Superior temporal gyrus (tissue), 1 donor: ENCODE measurements around the gene NRP1.
A peak's percentile ranks its signal among the peaks of the same experiment; 100 is the strongest.

Experiments
- DNase-seq: peaks from one replicate; pipeline ENCODE4 v3.0.0-alpha.2; 2016; ENCODE audit errors: extremely low spot score

The NRP1 gene

DNA sequence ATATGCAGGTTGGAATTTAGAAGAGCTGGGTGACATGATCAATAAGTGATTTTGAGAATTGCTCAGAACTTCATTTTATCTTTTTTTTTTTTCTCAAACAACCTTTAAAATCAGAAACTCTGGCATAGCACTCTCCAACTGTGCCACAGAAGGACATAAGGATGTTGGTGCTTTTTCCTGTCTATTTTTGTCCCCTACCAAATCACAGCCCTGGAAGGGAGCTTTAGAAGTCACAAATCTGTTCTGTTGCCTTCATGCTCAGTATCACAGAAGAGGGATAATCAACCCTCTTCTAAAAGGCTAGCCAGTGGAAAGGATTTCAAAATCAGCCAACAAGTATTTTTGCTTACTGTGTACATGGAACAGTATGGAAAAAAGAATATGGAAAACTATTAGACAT, 14.8 kb upstream of the NRP1 start:
- DNase-seq = no peak

DNA sequence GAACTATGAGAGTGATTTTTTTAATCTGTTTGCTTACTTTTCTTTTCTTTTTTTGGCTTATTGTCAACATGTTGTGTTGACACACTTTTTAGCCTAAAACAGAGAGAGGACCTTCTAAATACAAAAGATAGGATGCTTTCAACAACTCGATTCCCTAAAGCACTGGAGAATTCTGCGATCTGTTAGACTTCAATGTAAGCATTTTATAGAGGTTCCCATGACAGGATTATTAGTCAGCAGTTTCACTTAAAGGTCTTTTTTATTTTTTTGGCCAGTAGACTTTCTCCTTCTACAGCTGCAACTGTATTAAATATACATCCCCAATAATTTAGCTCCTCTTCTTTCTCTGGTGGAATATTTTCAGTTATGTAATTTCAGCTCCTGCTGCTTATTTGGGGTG, 12.7 kb upstream of the NRP1 start:
- no peak for DNase-seq

DNA sequence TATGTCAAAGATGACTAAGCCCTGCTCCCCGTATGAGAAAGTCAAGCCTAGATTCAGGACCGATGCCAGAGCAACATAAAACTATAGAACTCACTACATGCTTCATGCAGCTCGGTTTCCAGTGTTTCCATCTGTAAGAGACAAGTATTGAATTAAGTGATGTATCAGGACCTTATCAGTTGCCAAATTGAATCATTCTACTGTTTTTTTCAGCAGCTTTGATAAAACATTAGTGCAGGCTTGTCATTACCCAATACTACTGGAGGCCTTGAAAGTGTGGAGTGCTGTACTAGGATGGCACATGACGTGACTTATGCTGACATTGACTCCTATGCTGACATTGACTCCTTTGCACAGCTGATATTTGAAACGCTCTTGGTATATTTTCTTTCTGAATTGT, 10.8 kb upstream of the NRP1 start:
- DNase-seq = no peak

DNA sequence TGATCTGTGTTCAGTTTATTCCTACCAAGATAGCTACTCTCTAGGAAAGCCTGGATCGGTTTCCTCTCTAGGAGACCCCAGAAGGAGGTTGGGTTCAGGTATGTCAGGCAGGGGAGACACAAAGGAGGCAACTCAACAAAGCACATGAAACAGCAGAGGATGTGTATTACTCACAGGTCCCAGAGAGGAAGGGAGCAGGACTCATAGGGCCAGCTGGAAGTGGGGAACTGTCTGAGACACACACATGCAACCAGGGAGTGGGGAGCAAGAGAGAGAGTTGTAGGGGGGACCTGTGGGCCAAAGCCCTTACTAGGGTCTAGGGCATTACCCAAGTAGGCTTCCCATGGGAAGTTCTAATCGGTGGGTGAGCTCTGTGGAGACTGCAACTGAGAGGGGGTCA, 10.2 kb upstream of the NRP1 start:
- no peak for DNase-seq

DNA sequence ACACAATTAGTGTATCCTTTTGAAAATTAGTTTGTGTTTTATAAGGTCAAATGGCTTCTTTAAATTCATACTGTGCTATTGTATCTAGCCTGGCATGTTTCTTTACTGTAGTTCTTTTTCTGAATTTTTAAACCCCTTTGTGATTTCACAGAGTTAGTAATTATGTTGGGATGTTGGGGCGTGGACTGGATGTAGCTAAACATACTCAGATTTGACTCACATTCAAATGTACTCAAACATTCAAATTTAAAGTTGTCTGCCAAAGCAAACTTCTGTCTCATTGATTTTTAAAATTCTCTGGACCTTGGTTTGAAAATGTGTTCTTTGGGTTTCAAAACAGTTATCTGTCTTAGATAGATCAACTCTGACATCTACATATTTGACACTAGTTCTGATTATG, 7.2 kb upstream of the NRP1 start:
- no peak for DNase-seq

DNA sequence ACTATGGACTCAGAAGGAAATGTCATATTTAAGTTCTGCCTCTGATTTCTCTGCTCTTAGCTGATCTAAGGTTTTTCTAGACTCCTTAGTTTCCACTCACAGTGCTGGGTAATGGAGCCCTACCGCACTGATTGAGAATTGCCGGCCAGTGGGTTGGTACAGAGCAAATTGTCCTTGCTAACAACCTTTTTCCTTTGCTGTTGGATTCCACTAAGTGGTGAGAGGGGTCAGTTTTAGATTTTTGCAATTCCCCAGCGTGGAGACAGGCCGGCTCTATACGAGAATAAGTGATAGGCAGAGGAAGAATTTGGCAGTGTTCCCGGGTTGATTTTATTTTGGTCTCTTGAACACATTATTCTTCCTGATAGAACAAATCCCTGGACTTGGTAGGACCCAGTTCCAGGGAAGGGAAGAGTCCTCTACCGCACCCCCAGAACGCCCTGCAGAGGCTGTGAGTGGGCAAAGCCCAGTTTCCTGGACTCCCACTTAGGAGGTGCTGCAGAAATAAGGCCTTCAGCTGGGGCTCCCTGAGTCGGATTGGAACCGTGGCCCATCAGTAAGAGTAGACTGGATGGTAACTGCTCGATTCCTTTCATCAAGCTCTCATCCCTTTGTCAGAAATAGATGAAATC, 3.0 kb upstream of the NRP1 start:
- DNase-seq = peak; percentile 49

DNA sequence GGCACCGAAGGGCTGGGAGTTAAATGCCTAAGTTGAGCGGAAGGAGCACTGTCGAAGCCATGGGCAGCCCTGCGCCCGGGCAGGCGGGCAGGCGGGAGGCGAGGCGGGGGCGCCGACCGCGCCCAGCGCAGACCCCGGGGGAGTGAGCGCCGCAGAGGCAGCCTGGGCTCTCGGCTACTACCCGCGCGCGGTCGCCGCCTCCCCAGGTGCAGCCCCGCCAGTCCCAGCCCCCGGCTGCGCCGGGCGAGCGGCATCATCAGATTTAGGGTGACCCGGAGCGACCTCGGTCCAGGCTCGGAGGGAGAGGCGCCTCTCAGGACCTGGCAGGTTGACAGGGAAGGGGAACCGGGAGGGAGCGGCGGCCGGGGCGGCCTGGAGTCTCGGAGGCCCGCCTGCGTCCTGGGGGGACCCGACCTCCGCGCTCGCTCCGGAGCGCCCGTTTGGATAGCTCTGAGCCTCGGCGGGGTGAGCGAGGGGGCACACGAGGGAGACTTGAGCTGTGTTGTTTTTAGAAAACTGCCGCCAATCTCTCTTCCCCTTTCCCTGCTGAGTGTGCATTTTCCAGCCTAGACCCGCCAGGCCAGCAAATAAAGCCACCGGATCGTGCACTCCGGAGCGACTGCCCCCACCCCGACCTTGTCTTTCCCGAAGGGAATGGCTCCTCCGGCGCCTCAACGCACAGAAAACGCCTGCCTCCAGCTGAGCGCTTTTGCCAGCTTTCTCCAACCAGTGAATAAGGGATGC, 2.3 kb upstream of the NRP1 start:
- no peak for DNase-seq

DNA sequence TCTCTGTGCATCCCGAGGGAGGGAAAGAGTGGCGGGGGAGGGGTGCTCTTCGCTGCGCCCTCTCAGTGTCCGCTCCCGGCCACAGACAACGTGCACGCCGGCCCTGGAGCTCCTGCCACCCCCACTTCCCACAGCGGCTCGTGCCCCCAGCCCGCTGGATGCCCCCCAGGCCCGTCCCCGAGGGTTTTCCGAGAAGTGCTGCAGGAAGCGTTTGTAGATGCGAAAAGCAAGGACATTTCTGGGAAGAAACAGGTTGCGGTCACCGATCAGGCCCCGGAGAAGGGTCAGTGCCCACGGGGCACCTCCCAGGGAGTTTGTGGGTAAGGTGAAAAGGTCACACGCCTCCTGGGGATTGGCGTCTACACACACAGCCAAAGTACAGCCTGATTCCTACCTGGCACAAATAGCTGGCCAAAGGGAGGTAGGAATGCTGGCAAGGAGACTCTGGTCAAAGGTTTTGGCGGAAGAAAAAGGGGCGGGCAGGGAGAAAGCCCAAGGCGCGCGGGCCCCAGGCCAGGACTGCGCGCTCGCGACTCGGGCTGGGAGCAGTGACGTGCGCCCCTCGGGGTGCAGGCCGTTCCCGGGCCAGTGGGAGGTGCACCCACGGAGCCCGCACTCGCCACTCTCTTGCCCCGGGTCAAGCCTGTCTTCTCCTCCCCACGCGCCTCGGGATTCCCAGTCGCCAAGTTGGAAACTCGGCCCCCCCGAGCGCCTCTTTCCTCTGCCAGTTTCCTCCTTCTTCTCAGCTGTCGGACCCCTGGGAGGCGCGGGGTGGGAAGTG, 1.5 kb upstream of the NRP1 start:
- DNase-seq = no peak

DNA sequence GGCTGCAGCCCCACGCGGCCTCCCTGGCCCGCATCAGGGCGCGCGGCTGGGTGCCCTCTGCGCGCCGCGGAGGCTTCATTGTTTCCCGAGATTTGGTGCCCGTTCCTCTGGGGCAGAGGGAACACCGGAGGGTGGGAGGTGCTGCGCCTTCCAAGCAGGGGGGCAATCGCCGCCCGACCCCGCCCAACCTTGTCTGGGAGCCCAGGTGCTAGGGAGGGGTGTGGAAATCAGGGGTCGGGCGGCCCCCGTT, 1.0 kb upstream of the NRP1 start:
- no peak for DNase-seq

DNA sequence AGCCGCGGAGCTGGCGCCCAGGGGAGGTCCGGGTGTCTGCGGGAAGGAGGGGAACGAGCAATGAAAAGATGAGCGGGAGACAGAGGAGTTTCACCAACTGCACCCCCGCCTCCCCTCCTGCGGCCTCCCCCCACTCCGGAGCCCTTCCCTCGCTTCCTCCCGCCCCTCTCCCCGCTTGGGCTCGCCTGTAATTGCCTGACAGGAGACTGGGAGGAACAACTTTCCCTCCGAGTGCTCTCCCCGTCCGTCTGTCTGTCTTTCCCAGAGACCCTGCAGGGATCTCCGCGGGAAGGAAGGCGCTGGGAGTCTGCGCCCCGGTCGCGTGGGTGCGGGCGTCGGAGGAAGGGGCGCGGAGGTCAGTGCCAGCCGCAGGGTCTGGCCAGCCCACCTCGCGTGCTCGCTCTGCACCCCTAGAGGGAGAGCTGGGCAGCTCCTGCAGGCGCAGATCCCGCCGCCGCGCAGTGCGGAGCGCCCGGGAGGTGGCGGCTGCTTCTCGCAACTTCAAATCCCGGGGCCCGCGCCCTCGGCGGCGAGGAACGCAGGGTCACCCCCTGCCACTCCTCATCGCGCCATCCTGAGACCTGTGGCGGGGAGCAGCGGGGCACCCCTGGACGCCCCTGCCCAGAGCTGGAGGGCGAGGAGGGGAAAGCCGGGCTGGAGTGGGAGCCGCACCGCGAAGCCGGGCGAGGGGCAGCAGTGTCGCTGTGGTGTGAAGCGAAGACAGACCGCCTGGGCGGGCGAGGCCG, 511 bp upstream of the NRP1 start:
- DNase-seq = no peak

DNA sequence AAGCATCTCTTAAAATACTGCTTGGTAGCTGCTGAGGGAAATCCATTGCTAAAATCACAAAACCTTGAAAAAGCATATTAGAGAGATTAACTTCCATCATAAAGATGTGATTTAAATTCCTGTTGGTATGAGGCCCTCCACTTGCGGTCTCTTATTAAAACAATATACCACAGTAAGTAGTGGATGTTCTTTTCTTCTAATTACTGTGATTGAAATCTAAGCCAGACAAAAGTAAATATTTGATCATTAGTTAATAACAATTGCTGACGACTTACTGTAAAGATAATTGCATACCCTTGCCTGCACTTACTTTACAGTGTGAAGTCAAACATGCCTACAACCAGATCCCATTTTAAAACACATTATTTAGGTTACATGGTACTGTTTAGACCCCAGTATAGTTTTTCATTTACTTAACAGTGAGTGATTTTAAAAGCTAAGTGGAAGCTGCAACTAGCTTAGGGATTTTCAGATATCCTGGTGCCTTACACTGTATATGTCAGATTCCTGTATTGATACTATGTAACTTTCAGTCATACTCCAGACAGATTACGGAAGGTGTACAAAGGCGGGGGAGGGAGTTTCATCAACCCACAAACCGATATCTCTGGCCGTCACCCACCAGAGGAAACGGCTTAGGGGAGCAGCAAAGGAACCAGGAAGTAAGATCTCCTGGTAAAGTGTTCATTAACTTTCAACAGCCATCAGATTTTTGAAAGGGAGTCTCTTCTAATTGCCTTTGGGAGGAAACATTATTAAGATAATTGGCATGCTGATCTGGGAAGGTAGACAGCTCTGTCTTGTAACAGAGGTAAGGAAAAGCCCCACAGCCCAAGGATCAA, 986 bp downstream of the NRP1 start:
- DNase-seq = peak; percentile 47

DNA sequence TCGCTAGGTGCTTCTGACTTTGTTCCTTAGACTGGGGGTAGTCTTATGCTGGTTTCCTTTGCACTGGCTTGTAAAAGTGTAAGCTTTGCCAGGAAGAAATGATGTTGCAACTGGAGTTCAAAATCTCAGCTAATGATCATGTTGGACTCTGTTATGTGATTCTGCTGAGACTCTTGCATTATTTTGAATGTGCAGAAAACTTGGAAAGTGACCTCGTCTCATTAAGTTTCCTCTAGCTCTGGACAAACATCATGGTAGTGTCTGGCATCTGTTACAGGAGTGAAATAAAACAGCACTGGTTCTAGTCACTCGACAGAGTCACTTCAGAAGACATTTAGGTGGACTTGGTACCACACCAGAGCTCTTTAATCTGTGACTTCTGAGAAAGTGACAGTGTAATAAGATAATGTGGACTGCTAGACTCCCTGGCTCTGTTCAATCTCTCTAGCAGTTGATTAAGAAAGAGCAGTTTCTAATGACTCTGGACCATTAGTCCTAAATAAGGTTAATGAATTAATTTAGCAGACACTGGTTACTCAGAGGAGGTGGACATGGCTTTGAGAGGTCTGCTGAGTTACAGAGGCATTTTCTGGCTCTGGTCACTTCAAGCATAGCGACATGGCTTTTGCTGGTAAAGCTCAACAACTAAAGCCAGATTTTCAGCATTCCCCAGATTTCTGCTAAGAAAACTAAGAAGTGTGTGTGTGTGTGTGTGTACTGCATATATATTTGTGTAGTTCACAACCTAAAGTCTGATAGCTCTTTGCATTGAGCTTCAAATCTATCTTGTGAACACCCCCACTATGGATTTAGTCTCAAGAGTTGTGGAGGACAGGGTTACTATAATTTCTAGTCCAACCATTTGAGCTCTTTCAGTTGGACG, 2.0 kb downstream of the NRP1 start:
- peak; percentile 49 for DNase-seq

DNA sequence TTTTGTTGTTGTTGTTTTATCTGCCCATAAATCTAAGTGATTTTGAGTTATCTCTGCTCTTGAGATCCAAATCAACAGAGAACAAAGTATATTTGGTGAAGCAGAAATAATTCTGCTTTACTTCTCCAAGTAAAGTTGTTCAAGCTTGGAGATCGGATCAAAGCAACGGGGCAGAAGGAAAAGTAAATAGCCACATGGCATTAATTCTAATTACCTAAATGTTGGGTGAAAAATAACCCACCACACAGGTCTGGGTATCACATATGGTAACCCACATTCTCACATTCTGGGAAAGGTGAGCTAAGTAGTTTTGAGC, 3.1 kb downstream of the NRP1 start:
- no peak for DNase-seq

DNA sequence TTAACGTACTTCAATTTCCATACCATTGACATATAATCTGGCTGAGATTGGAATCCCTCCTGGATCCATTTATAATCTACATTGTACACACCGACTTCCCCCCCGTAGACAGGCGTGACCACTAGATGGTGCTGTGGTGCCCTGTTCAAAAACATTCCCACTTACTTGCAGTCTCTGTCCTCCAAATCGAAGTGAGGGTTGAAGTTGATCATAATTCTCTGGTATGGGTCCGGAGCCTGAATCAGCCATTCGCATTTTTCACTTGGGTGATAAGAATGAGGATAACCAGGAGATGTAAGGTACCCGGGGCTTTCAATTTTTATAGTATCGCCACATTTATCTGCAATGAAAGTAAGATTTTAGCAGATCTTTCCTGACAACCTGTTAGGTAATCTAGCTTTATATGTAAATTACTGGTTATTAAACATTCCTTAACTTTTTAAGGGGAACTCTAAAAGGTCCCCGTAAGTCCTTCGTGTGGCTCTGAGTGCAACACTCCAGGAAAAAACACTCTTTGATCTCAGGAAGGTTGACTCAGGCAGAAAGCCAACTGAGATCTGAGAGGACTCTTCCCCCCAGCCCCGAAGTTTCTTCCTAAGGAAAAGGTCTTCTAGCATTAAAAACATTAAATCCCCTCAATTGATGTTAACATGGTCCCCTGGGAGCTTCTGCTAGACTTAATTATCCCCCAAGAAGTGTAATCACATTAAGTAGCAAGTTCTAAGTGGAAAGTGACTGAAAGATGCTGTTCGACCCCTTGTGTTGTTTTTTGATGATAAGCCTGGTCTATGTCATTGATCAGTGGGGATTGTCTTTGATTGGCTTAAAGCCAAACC, 3.7 kb downstream of the NRP1 start:
- DNase-seq = peak; percentile 92

DNA sequence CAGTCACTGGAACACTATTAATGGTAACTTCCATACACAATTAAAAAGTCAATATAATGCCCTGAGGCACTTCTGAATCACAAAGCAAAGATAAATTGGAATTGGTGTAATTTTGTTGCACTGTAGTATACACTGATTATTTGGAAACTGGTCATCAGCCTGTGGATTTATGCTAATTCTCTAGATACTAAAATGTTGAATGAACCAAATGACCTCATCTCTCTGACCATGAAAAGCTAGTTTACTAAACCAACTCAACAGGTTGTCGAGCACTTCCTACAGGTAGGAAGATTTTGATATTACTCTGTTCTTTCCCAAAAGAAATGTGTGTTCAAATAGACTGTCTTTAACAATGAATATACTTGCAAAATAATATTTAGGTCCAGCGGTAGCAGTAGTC, 5.3 kb downstream of the NRP1 start:
- no peak for DNase-seq

DNA sequence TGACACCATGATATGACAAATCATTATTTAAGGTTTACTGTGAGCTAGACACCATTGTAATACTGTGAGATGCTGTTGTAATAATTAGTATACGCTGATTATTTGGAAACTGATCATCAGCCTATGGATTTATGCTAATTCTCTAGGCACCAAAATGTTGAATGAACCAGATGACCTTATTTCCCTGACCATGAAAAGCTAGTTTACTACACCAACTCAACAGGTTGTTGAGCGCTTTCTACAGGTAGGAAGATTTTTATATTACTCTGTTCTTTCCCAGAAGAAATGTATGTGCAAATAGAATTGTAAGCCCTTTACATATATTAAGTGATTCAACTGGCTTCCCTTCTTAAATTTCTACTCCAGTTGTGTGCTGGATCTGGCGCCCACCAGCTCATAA, 6.2 kb downstream of the NRP1 start:
- no peak for DNase-seq

DNA sequence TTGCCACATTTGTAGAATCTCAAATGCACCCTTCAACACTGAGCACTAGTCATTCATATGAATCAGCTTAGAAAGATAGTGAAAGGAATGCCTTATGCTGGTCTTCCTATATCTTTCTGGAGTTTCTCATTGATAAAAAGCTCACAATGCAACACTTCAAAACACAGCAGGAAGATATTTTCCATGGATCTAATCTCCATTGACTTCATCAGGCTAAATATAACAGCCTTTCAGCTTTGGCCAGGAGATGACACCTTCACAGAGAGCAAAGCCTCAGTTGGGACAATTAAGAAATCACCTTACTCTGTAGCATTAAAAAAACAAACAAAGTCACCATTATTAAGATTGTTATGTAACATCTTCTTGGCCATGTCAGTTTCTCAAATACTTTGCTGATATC, 6.7 kb downstream of the NRP1 start:
- no peak for DNase-seq

DNA sequence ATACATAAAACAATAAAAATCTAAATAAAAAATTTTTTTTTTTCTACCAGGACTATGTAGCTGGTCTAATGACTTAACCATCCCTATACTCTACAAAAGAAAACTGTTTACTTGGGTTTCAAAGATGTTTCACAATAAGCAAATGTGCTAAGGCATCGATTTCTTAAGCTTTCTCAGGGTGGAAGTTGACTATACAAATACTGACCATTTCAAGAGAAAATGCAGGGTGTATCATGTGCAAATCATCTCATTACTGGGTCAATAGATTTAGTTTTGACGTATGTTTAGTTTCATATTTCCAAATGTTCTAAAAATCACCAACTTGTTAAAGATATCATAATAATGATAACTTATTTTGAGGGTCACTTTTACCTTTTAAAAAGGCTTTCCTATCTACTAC, 7.5 kb downstream of the NRP1 start:
- DNase-seq = no peak

DNA sequence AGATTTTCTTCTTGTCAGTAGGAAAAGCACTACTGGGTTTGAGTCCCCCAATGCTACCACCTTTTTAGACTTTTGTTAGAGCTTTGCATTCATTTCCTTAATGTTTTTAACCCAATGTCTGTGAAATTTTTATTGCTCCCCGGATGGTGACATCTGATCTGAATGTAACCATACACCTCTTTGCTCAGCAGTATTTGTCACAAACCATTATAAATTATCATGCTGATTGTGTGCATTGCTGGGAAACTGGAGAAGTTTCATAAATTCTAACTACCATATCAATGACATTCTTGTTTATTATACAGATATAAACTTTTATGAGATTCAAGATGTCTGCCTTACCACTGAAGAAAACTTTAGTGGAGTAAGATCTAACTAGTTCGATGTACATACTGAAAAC, 8.5 kb downstream of the NRP1 start:
- no peak for DNase-seq

DNA sequence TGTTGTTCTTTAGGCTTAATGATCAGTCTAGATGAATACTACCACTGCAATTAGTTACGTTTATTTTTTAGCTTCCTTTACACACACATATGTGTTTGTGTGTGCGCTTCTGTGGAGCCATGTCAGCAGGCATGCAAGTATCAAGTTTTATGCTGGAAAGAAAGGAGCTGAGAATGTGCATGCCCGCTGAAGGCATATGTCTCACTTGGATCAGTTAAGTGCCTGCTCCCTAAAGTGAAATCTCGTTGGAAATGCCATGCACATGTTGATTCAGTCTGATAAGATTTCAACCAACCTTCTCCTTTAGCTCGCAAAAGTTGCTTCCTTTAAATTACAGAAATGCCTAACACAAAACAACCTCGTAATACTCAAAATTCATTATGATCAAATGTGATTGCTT, 10.7 kb downstream of the NRP1 start:
- DNase-seq = no peak
